OCI-LY1 (cell line): ENCODE measurements around the gene NELFA.

Source experiments
- EZH2 ChIP-seq: fragments of 200-600 bp; sonication (generic), shearing (Covaris generic); IDR thresholded peaks from 2 replicates; pipeline ENCODE4 v1.8.0; 2017; ENCODE audit warnings: borderline replicate concordance, mixed run types, mild to moderate bottlenecking, antibody characterized with exemption, low read length, moderate library complexity, mixed read lengths
- TF ChIP-seq, protein P1 (sequence below): fragments of 200-600 bp; sonication (generic), shearing (Covaris generic); IDR thresholded peaks from 2 replicates; pipeline ENCODE4 v1.5.1; 2017; ENCODE audit warnings: mild to moderate bottlenecking, antibody characterized with exemption, low read length, moderate library complexity, mixed read lengths

DNA sequence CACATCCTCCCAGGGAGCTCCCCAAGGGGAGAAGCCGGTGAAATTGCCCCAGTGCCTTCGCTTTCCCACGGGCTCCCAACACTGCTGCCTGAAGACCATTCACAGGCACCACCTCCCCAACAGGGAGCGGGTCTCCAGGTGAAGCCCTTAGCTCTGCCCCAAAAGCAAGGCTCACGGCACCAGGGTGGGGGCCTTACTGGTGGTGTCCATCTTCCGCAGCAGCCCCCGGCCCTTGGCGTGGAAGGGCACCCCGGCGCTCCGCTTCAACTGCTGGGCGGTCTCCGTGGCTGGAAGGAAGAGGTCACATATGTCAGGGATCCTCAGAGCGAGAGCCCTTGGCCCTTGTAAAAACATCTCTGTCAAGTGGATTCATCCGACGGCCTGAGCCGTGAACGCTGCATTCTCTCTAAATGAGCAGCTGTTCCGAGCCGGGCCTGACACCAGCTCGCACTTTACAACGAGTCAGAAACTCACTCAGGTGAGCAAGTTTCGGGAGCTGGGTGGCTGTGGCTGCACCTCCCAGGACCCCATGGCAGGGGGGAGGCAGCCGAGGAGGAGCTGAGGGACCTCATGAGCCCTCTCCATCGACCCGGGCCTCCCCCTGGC lies 20.9 kb downstream of the NELFA start:
- TF ChIP-seq, protein P1, sequence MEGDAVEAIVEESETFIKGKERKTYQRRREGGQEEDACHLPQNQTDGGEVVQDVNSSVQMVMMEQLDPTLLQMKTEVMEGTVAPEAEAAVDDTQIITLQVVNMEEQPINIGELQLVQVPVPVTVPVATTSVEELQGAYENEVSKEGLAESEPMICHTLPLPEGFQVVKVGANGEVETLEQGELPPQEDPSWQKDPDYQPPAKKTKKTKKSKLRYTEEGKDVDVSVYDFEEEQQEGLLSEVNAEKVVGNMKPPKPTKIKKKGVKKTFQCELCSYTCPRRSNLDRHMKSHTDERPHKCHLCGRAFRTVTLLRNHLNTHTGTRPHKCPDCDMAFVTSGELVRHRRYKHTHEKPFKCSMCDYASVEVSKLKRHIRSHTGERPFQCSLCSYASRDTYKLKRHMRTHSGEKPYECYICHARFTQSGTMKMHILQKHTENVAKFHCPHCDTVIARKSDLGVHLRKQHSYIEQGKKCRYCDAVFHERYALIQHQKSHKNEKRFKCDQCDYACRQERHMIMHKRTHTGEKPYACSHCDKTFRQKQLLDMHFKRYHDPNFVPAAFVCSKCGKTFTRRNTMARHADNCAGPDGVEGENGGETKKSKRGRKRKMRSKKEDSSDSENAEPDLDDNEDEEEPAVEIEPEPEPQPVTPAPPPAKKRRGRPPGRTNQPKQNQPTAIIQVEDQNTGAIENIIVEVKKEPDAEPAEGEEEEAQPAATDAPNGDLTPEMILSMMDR, result no peak
- TF ChIP-seq EZH2, result no peak
